T-helper 1 cell treated with Interleukin-12 subunit alpha and Interleukin-12 subunit beta and Interleukin-4 antibody, amounts not matched to agents 30 μg/mL and 1 μg/mL, for 36 hours (primary cell): ENCODE results near the gene KAT6B.

Experiments used
- H3K27ac Mint-ChIP-seq: one replicate; pipeline ENCODE4 v1.8.0; 2021; ENCODE audit warnings: mild to moderate bottlenecking, mixed read lengths
- H3K27me3 Mint-ChIP-seq: one replicate; pipeline ENCODE4 v1.8.0; 2021; ENCODE audit warnings: low read depth, mixed read lengths
- H3K36me3 Mint-ChIP-seq: one replicate; pipeline ENCODE4 v1.8.0; 2021; ENCODE audit warnings: low read depth, mixed read lengths
- H3K4me1 Mint-ChIP-seq: one replicate; pipeline ENCODE4 v1.8.0; 2021; ENCODE audit warnings: low read depth, mixed read lengths
- H3K4me3 Mint-ChIP-seq: one replicate; pipeline ENCODE4 v1.8.0; 2021; ENCODE audit warnings: mild to moderate bottlenecking, moderate library complexity, mixed read lengths
- H3K9me3 Mint-ChIP-seq: one replicate; pipeline ENCODE4 v1.8.0; 2021; ENCODE audit warnings: mixed read lengths

Gene KAT6B

DNA sequence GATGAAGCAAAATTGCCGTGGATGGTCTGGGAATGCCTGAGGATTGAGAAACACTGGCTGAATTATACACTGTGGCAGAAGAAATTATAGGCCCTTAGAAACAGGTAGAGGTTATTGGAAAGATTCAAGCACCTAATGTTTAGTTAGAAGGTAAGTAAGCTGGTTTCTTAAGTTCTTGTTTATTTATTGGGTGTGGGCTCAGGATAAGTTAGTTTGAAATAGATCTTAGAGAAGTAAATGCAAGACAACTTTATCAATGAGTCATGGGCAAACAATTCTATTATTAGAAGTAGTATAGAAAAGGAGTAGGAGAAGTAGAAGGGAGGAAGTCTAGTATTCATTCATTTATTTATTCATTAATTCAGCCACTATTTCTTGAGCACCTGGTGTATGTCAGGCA is 96.5 kb downstream of the KAT6B start:
- Mint-ChIP-seq H3K27ac (no peak overlapping the region), H3K4me1 (peaks cover 12% of the 10 kb centered on the region), H3K27me3 (no peaks in the 10 kb centered on the region), H3K4me3 (no peak overlapping the region), H3K36me3 (peaks cover 13% of the 10 kb centered on the region), H3K9me3 (peaks cover 8% of the 10 kb centered on the region)

DNA sequence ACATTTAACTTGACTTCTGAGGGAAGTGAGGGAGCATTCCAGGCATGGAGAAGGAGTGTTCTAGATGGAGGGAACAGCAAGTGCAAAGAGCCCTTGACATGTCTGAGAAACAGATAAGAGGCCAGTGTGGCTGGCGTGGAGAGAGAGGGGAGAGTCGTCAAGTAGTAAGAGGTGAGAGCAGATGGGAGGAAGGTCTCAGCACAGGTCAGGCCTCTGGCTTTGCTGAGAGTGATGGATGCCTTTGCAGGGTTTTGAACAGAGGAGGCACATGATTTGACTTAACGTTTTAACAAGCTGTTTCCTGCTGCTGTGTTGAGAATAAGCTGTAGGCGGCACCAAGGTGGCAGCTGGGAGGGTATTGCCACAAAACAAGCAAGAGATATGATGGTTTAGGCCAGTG is 97.2 kb downstream of the KAT6B start:
- peaks cover 12% of the 10 kb centered on the region for H3K4me1 Mint-ChIP-seq
- peaks cover 13% of the 10 kb centered on the region for H3K36me3 Mint-ChIP-seq
- H3K27me3 Mint-ChIP-seq = no peaks in the 10 kb centered on the region
- H3K4me3 Mint-ChIP-seq = no peak overlapping the region
- H3K9me3 Mint-ChIP-seq = peaks cover 8% of the 10 kb centered on the region
- no peak overlapping the region for H3K27ac Mint-ChIP-seq

DNA sequence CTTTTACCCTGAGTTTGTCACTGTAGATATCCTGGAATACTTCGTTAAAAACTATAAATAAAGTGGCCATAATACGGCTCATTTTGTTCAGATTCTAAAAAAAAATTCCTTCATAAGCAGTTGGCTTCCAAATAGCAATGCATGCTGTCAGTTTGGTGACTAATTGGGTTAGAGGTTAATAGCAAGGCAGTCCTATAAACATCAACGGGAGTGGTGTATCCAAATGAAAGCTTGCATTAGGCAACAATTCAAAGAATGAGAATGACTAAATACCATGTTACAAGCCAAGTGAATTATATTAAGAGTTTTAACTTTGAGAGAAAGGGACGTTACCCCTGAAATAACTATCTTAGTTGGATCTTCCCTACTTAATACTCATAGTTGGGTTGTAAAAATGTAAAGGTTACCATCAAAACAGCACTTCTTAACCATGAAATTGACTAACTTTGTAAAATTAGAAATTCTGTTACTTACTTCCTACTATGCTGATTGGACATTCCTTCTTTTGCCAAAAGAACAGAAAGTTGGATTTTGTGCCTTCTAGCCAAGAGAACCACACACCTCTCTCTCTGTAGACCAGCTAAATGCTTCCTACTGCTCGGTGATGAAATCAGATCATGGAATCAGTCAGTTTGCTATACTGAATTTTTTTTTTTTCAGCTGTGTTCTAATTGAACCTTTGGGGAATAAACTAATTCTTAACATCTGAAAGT is 98.0 kb downstream of the KAT6B start:
- no peak overlapping the region for H3K27ac Mint-ChIP-seq
- H3K9me3 Mint-ChIP-seq = peaks cover 6% of the 10 kb centered on the region
- peaks cover 12% of the 10 kb centered on the region for H3K4me1 Mint-ChIP-seq
- H3K4me3 Mint-ChIP-seq = no peak overlapping the region
- H3K36me3 Mint-ChIP-seq = peaks cover 13% of the 10 kb centered on the region
- H3K27me3 Mint-ChIP-seq = no peaks in the 10 kb centered on the region

DNA sequence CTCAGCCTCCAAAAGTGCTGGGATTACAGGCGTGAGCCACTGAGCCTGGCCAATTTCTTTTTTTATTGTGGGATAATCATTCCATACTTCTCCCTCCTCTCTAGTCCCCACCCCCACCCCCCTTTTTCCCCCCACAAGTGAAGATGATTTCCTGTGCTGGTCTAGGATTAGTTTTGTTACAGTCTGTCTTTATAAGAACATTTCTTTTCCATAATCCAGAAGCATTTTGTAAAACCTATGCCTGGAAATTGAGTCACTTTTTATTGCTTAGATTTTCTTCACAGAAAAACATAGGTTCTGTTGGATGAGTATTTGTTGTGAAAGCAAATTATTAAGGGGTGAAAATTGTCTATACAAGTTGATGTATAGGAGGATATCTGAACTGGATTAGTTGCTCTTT is 98.9 kb downstream of the KAT6B start:
- H3K36me3 Mint-ChIP-seq = peaks cover 7% of the 10 kb centered on the region
- no peak overlapping the region for H3K4me3 Mint-ChIP-seq
- H3K9me3 Mint-ChIP-seq = no peaks in the 10 kb centered on the region
- peaks cover 11% of the 10 kb centered on the region for H3K4me1 Mint-ChIP-seq
- no peaks in the 10 kb centered on the region for H3K27me3 Mint-ChIP-seq
- H3K27ac Mint-ChIP-seq = no peak overlapping the region

DNA sequence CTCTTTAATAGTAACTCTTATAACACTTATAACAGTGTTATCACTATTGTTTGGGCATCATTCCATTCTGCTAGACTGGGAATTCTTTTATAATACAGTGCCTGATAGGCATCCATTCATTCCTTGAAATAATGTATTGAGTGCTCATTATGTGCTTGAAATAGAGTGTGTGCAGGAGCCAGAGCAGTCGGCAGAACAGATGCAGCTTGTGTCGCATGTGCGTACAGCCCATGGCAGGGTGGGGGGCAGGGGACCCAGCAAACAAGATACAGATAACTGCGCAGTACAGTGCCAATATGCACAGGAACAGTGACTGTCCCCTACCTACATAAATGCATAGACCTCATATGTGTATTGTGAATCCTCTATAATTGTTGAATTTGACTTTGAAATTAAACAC is 99.3 kb downstream of the KAT6B start:
- H3K4me1 Mint-ChIP-seq = peaks cover 10% of the 10 kb centered on the region

DNA sequence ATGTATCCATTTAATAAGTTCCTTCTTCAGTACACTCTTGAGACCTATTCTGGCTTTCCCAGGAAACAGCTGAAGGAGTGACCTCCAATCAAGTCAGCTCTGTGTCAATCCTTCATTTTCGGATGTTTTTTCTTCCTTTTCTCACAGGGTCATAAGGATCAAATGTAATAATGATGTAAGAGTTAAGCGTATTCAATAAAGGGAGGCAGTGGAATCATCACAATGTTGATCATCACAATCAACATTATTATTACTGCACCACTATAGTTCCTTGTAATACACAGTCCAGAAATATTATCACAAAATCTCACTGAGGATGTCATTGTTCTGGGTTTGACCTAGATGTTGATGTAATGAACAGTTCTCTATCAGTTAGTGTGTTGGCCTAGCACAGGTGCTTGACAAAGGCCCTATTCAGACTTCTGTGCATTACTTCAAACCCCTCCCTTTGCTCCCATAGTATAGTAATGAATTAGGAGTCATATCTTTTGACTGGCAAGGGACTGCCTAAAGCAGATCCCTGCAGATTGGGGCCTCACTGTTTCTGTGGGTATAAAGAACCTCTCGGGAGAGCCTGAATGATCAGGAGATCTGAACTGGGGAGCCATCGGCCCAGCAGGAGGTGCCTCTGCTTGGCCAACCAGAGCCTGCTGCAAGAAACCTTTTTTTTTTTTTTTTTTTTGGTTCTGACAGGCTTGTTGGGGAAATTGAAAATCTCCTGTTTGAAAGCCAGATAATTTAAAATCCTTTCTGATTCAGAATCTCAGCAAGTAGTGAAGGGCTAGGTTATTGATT is 100.6 kb downstream of the KAT6B start:
- peaks cover 10% of the 10 kb centered on the region for H3K4me1 Mint-ChIP-seq

More for the DNA sequence above, 99.3 kb downstream of the KAT6B start:
- no peak overlapping the region for H3K4me3 Mint-ChIP-seq
- peaks cover 3% of the 10 kb centered on the region for H3K36me3 Mint-ChIP-seq
- H3K9me3 Mint-ChIP-seq = no peaks in the 10 kb centered on the region
- H3K27ac Mint-ChIP-seq = no peak overlapping the region
- no peaks in the 10 kb centered on the region for H3K27me3 Mint-ChIP-seq

DNA sequence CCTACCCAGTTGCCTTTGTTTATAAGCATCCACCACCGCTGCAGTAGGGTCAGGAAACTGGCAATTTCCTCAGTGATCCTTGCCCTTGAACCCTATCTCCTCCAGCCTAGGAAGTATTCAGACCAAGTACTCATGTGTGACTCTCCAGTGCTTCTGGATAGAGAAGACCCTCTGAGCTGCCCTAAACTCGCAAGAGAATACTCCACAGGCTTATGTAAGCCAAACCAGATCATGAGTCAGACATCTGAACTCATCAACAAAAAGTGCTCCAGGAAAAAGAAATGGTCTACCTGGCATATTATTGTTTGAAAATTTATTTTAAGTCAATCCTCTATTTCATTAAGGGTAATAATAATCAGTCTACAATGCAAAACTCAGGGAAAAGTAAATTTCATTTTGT is 101.3 kb downstream of the KAT6B start:
- H3K27me3 Mint-ChIP-seq = no peaks in the 10 kb centered on the region
- H3K27ac Mint-ChIP-seq = no peak overlapping the region
- no peaks in the 10 kb centered on the region for H3K9me3 Mint-ChIP-seq
- H3K36me3 Mint-ChIP-seq = no peaks in the 10 kb centered on the region
- H3K4me1 Mint-ChIP-seq = peaks cover 10% of the 10 kb centered on the region
- no peak overlapping the region for H3K4me3 Mint-ChIP-seq

More for the DNA sequence above, 100.6 kb downstream of the KAT6B start:
- no peak overlapping the region for H3K27ac Mint-ChIP-seq
- H3K4me3 Mint-ChIP-seq = no peak overlapping the region
- H3K27me3 Mint-ChIP-seq = no peaks in the 10 kb centered on the region
- no peaks in the 10 kb centered on the region for H3K9me3 Mint-ChIP-seq
- no peaks in the 10 kb centered on the region for H3K36me3 Mint-ChIP-seq

DNA sequence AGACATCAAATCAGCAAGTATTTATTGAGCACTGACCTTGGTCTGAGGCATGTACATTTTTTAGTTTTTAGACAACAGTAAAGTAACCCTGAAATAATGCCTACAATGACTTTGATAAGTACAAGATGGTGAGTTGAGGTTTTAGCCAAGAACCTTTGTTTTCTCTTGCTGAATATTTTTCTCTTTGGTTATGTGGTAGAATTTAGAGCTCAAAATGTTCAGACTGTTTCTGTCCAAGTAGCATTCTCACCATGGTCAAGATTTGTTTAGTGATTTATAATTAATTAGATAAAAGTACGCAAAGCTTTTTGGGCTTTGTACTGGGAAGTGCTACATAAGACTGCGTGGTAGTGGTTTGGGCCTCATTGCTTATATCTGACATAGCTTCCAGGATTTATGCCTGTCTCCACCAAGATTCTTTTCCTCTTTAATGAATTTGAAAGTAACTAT is 102.4 kb downstream of the KAT6B start:
- Mint-ChIP-seq H3K4me1 (peaks cover 4% of the 10 kb centered on the region), H3K27me3 (no peaks in the 10 kb centered on the region), H3K36me3 (no peaks in the 10 kb centered on the region), H3K4me3 (no peak overlapping the region), H3K9me3 (no peaks in the 10 kb centered on the region), H3K27ac (no peak overlapping the region)

DNA sequence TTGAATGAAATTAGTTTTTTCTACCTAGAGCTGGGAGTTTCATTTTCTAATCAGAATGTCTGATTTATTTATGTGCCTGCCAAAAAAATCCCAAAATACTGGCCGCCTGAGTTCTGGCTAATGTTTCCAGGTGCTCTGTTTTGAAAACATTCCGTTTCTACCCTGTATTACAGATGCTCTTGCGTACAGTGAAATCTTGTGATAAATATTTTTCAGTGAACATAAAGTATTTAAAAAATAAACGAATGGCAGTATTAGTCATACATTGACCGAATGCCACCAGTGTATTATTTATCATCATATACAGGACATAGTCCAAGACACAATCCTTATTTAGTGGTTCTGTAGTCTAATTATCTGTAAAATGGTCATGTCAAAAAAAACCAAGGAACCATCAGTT is 102.8 kb downstream of the KAT6B start:
- no peaks in the 10 kb centered on the region for H3K27me3 Mint-ChIP-seq
- H3K27ac Mint-ChIP-seq = no peak overlapping the region
- peaks cover 3% of the 10 kb centered on the region for H3K4me1 Mint-ChIP-seq
- no peaks in the 10 kb centered on the region for H3K36me3 Mint-ChIP-seq
- H3K9me3 Mint-ChIP-seq = no peaks in the 10 kb centered on the region
- H3K4me3 Mint-ChIP-seq = no peak overlapping the region

DNA sequence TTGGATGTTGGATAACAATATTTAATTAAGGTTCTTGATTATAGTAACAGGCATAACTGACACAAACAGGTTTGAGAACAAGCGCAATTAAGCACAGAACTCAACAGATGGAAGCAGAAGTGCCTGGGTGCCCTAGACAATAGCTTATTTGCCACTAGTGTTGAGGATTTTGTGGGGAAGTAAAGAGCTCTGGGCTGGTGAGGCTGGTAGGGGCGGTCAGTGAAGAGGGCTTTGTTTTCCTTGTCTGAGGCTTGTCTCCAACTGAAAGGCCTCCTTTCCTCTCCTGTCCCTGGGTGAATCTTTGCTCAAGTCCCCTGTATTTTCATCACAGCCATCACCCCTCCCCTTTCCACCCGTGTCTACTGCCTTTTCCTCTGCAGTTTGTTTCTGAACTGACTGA is 104.6 kb downstream of the KAT6B start:
- no peaks in the 10 kb centered on the region for H3K36me3 Mint-ChIP-seq
- H3K27ac Mint-ChIP-seq = no peak overlapping the region
- no peaks in the 10 kb centered on the region for H3K27me3 Mint-ChIP-seq
- H3K4me3 Mint-ChIP-seq = no peak overlapping the region
- H3K4me1 Mint-ChIP-seq = peaks cover 6% of the 10 kb centered on the region
- H3K9me3 Mint-ChIP-seq = no peaks in the 10 kb centered on the region

DNA sequence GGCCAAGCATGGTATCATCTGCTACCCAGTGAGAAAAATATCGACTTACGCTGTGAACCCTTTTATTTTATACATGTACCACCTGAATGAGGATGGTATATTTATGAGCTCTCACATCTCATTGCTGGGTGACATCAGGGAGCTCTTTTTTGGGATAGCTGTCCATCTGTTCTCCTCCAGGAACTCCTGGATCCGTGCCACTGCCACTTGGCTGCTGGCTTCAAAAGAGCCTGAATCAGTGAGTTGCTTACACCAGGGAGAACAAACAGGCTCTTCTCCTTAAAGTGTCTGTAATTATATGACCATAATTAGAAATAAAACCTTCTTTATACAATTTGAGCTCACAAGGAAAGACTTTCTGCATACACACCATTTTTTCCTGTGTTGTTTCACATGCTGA is 106.2 kb downstream of the KAT6B start:
- Mint-ChIP-seq H3K4me1 (peaks cover 4% of the 10 kb centered on the region), H3K27ac (no peak overlapping the region)

DNA sequence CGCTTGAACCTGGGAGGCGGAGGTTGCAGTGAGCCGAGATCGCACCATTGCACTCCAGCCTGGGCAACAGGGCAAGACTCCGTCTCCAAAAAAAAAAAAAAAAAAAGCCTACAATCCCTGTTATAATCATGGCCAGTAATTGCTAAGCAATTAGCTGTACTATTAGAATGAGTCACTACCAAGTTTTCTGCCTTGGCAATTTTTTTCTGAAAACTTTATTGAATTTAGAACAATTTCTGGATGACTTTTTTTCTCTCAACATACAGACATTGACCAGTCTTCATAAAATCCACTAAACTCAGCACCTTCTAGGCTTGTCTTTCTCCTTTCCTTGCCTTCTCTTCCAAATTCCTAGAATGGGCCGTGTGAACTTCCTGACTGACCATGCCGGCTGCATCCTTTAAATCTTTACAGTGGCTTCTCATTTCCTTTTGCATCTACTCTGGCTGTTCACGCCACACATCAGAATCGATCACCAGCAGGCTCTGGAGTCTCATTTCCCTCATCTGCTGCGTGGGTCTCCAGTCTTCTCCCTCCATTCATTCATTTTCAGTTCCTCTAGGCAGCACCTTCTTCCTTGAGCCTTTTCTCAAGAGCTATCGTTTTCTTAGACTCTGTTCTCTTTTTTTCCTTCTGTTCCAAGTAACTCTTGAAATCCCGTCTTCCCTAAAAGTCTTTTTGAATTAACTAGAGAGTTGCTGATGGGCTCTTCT is 107.9 kb downstream of the KAT6B start:
- Mint-ChIP-seq H3K27ac (no peak overlapping the region), H3K9me3 (no peaks in the 10 kb centered on the region), H3K4me1 (peaks cover 4% of the 10 kb centered on the region)

More for the DNA sequence above, 106.2 kb downstream of the KAT6B start:
- Mint-ChIP-seq H3K9me3 (no peaks in the 10 kb centered on the region), H3K4me3 (no peak overlapping the region), H3K27me3 (no peaks in the 10 kb centered on the region), H3K36me3 (no peaks in the 10 kb centered on the region)

DNA sequence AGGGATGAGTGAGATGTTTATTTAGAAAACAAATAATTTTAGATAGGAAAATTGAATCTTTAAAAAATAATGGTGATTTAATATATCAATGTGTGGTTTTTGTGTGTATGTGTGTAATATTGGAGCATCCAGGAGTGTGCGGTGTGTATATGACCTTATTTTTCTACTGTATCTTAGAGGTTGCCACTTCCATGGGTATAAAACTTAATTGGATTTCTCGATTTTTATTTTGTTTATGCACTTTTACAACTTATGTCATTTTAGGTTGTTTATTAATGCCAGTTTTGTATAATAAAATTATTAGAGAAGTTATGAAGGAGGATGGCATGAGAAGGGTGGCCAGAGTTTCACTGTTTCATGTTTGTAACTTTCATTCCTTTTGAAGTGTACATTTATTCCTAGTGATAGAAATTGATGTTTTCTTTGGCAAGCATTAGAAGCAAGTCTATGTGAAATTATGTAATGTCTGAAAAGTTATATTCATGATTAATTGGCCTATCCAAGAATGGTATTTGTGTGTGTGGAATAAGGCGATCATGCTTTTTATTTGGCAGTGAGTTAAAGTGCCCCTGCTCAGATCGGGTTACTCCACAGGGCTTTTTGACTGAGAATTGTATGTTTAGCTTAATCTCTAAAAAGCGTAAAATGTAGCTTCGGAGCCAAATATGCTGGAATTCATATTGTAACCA is 110.3 kb downstream of the KAT6B start:
- H3K27me3 Mint-ChIP-seq = no peaks in the 10 kb centered on the region
- H3K27ac Mint-ChIP-seq = no peak overlapping the region
- peaks cover 4% of the 10 kb centered on the region for H3K4me1 Mint-ChIP-seq
- H3K4me3 Mint-ChIP-seq = no peak overlapping the region
- H3K36me3 Mint-ChIP-seq = no peaks in the 10 kb centered on the region
- no peaks in the 10 kb centered on the region for H3K9me3 Mint-ChIP-seq

More for the DNA sequence above, 107.9 kb downstream of the KAT6B start:
- H3K36me3 Mint-ChIP-seq = no peaks in the 10 kb centered on the region
- H3K4me3 Mint-ChIP-seq = no peak overlapping the region
- H3K27me3 Mint-ChIP-seq = no peaks in the 10 kb centered on the region

DNA sequence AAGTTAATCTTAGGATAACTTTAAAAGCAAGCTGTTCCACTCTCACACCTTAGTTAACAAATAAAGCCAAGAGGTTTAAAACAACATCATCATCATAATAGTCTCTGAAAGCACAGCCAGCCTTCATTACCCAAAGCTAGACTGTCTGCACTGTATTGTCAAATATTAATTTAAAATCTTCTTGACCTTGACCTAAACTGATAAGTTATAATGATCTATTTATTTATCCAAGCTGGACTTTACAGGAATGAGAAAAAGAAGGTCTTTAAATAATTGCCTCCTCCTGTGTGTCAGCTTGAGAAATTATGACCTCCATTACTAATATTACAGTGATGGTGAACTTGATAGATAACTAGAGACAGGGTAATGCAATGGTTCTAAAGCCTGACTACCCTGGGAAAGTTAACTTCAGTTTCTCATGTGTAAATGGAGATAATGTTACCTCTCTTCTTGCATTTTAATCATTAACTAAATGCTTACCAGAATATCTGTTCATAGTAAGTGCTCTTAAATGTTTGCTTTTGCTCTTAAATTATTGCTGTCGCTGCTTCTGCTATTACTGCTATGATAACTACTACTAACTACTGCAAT is 111.0 kb downstream of the KAT6B start:
- H3K9me3 Mint-ChIP-seq = no peaks in the 10 kb centered on the region
- no peak overlapping the region for H3K4me3 Mint-ChIP-seq
- H3K27ac Mint-ChIP-seq = no peak overlapping the region
- H3K4me1 Mint-ChIP-seq = peaks cover 4% of the 10 kb centered on the region
- H3K27me3 Mint-ChIP-seq = no peaks in the 10 kb centered on the region
- no peaks in the 10 kb centered on the region for H3K36me3 Mint-ChIP-seq
